GM12891 (cell line): ENCODE data around the gene ATG16L1.

Experiments used
- POLR2A ChIP-seq: IDR thresholded peaks from 2 replicates; pipeline ENCODE4 v1.6.1; 2011; ENCODE audit warnings: low read depth, low read length, control low read depth
- POLR2AphosphoS5 ChIP-seq: IDR thresholded peaks from 2 replicates; pipeline ENCODE4 v1.6.1; 2011; ENCODE audit warnings: low read depth, low read length, control low read depth
- SPI1 ChIP-seq: IDR thresholded peaks from 2 replicates; pipeline ENCODE4 v1.6.1; 2011; ENCODE audit warnings: low read depth, low read length, control low read depth

- TF ChIP-seq POLR2A, result no peak
- TF ChIP-seq POLR2AphosphoS5, result no peak
- TF ChIP-seq SPI1, result no peak
Measured at GRCh38 chr2:233338046-233338445, 86.6 kb downstream of the ATG16L1 start.
